Lower lobe of right lung (tissue), 2 donors: ENCODE results near the gene MYO5B. TPM values are rescaled to one million over a fixed set of nuclear protein-coding genes. Genes with fewer than 3 reads are reported as not detected.

ENCODE experiments used
- ATAC-seq, 2 donors: fragments of 200-7000 bp; cut with Tn5 transposase; one replicate each; pipeline ENCODE4 v1.9.1; 2020 to 2022; ENCODE audit warnings: mild to moderate bottlenecking in 2 of 2, moderate library complexity in 2 of 2
- DNase-seq: peaks from one replicate; pipeline ENCODE4 v3.0.0-alpha.2; 2020
- H3K27ac ChIP-seq: fragments of 200-600 bp; one replicate; pipeline ENCODE4 v1.8.0; 2022
- H3K27me3 ChIP-seq: fragments of 200-600 bp; one replicate; pipeline ENCODE4 v1.8.0; 2022; ENCODE audit warnings: low read depth
- H3K36me3 ChIP-seq: fragments of 200-600 bp; one replicate; pipeline ENCODE4 v1.8.0; 2022; ENCODE audit warnings: mild to moderate bottlenecking
- H3K4me1 ChIP-seq: fragments of 200-600 bp; one replicate; pipeline ENCODE4 v1.8.0; 2022
- H3K4me3 ChIP-seq: fragments of 200-600 bp; one replicate; pipeline ENCODE4 v1.8.0; 2022; ENCODE audit warnings: mild to moderate bottlenecking
- H3K9me3 ChIP-seq: fragments of 200-600 bp; one replicate; pipeline ENCODE4 v1.8.0; 2022
- intact Hi-C: fragments of 100-400 bp; cut with DNase I; formaldehyde crosslinking; loops from one replicate; pipeline ENCODE4 v1.11.0; 2022
- total RNA-seq: library from RNA; stranded (reverse); fragmentation: NEBNext Ultra II Directional; extraction: Animal tissue kit (Norgen Biotek cat#: 25700); gene quantifications from one replicate; pipeline ENCODE4 v1.2.1, GENCODE V29; 2021
- TF ChIP-seq, protein P1 (sequence below): fragments of 200-600 bp; IDR thresholded peaks from one replicate; pipeline ENCODE4 v1.8.0; 2022; ENCODE audit warnings: antibody characterized with exemption, mild to moderate bottlenecking
- donor health status: DM: no; HTN: yes; CAD: no; lungs with severe emphysema.

MYO5B gene
- total RNA-seq, 1 donor from 2014 or later: 23.3 TPM

DNA sequence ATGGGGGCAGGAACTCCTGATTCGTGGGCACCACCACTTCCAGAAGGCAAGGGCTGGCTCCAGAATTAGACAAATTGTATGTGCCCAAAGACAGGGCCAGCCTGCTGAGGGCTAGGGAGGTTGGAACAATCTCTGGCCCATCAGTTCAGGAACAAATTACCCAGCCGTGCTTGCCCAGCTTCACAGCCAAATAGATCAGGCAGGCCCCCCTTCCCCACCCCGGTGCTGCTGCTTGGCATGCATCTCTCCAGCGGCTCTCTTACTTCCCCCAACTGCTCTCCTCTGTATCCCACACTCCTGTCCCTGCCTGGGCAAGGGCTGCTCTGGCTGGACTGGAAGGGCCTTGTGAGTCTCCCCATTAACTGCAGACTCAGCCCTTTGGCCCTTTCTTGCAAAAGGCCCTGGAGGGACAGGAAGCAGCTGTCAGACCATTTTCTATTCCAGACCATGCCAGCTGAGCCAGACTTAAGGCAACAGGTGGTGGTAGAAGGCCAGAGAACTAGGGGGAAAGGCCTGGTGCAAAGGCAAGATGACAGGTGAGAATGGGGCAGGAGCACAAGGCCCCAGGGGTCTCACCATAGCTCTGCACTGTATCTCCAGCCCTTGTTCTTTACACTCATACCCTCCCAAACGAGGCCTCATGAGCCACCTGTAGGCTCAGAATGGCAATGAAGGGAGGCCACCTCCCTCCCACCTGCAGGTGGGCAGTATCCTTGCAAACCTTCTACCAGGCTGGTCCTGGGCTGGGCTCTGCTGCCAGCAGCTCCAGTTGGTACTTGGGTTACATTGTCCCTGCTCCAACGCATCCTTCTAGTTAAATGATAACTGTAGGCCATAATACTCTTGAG, 350.9 kb downstream of the MYO5B start:
- no peak overlapping the region for H3K27ac ChIP-seq
- no peaks in the 10 kb centered on the region for H3K4me1 ChIP-seq
- no peak overlapping the region for H3K4me3 ChIP-seq
- ATAC-seq (no peak), DNase-seq (no peak)
- H3K36me3 ChIP-seq: peaks cover 5% of the 10 kb centered on the region
- TF ChIP-seq, protein P1, sequence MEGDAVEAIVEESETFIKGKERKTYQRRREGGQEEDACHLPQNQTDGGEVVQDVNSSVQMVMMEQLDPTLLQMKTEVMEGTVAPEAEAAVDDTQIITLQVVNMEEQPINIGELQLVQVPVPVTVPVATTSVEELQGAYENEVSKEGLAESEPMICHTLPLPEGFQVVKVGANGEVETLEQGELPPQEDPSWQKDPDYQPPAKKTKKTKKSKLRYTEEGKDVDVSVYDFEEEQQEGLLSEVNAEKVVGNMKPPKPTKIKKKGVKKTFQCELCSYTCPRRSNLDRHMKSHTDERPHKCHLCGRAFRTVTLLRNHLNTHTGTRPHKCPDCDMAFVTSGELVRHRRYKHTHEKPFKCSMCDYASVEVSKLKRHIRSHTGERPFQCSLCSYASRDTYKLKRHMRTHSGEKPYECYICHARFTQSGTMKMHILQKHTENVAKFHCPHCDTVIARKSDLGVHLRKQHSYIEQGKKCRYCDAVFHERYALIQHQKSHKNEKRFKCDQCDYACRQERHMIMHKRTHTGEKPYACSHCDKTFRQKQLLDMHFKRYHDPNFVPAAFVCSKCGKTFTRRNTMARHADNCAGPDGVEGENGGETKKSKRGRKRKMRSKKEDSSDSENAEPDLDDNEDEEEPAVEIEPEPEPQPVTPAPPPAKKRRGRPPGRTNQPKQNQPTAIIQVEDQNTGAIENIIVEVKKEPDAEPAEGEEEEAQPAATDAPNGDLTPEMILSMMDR: no peak
- intact Hi-C loops: no loop called here
- peaks cover 6% of the 10 kb centered on the region for H3K27me3 ChIP-seq
- no peaks in the 10 kb centered on the region for H3K9me3 ChIP-seq

DNA sequence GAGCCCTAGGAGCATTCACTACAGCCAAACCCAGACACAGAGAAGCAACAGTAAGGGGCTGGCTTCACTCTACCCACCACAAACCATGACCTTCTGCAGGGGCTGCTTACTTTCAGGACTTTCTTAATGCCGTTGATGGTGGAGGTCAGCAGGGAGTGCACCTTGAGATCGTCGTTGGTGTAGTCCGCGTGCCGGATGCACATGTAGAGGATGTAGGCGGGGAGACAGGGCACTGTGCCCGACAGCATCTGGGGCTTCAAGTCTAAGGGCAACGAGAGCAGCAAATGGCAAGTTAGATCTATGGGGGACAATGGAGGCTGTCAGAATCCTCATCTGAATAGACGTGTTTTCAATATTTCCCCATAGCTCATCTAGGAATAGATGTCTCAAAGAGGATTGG, 351.8 kb downstream of the MYO5B start:
- intact Hi-C loops: no loop called here
- Histone ChIP-seq H3K36me3 (peaks cover 5% of the 10 kb centered on the region), H3K4me1 (no peaks in the 10 kb centered on the region), H3K27ac (no peak overlapping the region), H3K4me3 (no peak overlapping the region), H3K9me3 (no peaks in the 10 kb centered on the region), H3K27me3 (peaks cover 6% of the 10 kb centered on the region)
- ATAC-seq (no peak), DNase-seq (no peak)
- TF ChIP-seq, protein P1: no peak

DNA sequence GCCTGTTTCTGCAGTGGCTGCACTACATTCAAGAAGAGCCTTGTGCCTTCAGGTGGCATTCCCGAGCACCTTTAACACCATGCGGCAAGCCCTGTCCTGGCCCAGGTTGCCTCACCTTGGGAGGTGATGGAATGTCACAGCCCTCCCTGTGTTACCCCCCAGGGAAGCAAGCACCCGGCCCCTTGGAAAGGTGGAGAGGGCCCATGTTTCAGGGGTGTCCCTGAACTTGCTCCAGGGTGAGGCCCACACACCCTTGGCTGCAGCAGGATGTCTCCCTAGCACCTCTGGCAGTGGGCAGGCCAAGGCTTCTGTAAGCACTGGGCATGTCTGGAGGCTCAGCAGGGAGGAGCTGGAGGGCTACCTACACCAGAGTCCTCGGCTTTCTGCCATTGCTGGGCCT, 352.3 kb downstream of the MYO5B start:
- Histone ChIP-seq H3K27ac (no peak overlapping the region), H3K4me3 (no peak overlapping the region), H3K27me3 (peaks cover 6% of the 10 kb centered on the region), H3K4me1 (no peaks in the 10 kb centered on the region), H3K9me3 (no peaks in the 10 kb centered on the region), H3K36me3 (peaks cover 4% of the 10 kb centered on the region)
- intact Hi-C loops: no loop called here
- ATAC-seq: no peak
- TF ChIP-seq, protein P1: no peak
- no peak for DNase-seq

DNA sequence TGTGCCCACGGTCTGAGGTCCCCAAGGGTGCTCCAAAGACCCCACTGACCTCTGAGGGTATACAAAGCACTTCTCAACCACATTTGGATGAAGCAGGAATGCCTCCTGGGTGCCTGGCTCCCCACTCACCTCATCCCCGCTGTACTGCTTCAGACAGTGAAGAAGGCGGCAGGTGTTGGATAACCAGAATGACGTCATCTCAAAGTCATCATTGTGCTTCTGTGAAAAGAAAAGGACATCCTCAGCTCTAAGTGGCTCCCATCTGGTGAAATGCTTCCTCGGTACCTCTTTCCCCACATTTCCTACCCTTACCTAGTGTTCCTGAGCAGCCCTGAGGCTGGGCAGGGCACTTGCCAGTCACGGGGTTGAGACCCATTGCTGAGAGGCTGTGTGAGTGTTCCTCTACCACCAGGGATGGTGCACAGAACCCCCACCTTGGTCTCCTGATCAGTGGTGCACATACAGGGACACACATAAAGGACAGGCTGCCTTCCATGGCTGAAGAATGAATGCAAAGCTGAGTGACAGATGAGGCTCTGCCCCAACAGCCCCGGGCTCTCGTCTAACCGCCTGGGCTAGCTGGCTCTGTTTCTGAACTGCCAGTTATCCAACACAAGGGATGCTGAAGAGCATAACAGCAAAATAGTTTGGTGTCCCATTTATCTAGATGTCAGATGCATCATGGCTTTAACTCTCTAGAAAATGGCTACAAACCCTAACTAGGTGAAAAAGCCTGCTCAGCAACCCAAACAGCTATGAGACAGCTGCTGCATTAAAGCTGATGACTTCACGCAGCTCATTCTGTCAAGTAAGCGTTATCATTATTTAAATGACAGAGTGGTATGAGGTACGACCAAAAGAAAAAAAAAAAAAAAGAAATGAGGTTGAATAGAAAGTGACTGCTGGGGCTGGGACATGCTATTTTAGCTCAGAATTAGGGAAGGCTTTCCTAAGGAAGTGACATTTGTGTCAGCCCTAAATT, 353.4 kb downstream of the MYO5B start:
- DNase-seq: no peak
- Histone ChIP-seq H3K27ac (no peak overlapping the region), H3K27me3 (peaks cover 6% of the 10 kb centered on the region)

DNA sequence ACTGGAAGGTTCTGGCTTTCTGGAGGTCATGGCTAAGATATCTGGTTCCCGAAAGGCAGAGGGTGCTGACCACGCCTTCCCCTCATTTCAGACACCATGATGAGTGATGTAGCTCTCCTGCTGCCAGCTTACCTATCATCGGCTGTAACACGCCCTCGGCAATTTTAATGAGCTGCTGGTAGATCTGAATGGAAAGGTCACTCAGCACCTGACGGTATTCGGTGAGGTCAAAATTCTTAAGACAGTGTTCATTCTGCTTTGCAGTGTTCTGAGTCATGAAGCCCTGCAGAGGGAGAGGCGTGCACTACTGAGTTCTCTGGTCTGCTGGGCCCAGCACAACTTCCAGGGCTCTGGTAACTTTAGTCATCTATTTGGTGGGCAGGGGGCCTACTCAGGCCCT, 355.9 kb downstream of the MYO5B start:
- Histone ChIP-seq H3K4me3 (no peak overlapping the region), H3K27me3 (no peaks in the 10 kb centered on the region), H3K27ac (no peak overlapping the region), H3K9me3 (no peaks in the 10 kb centered on the region), H3K36me3 (peaks cover 8% of the 10 kb centered on the region), H3K4me1 (no peaks in the 10 kb centered on the region)
- ATAC-seq: no peak
- DNase-seq: no peak
- intact Hi-C loops: no loop called here
- TF ChIP-seq, protein P1: no peak

More for the DNA sequence above, 353.4 kb downstream of the MYO5B start:
- Histone ChIP-seq H3K9me3 (no peaks in the 10 kb centered on the region), H3K4me3 (no peak overlapping the region), H3K36me3 (peaks cover 8% of the 10 kb centered on the region), H3K4me1 (no peaks in the 10 kb centered on the region)
- no peak for ATAC-seq
- TF ChIP-seq, protein P1: no peak
- intact Hi-C loops: no loop called here
